Measurements from ENCODE around the gene C1QTNF8.

The C1QTNF8 gene

DNA sequence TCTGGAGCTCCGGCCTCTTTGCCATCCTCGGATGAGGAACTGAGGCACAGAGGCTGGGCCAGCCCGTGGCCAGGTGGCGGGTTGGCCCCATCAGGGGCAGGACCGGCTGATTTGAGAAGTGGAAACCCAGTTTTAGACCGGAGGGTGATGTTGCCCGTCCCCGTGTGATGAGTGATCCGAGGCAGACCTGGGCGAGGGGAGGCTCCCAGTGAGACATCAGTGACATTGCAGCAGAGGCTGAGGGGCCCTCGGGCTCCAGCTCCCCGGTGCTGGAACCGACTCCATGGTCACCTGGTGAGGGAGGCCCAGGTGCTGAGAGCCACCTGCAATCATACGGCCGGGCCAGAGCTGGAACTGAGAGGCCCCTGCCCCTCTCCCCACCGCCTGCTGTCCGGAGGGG is 30.0 kb upstream of the C1QTNF8 start:
- WGBS (ENCODE audit: insufficient coverage), result 65% methylated on average over 13 of the region's 17 CpGs
- ChIA-PET CTCF (no interaction called here), POLR2A (interaction anchor here (1.1 kb wide), 1 partner anchor 263 kb away, joined by 4 read pairs; no protein-coding TSS in a partner anchor)
- Histone ChIP-seq H3K4me3 (ENCODE audit: control insufficient read depth in 1 of 7, extremely low read depth in 1 of 7, insufficient read depth in 4 of 7, low read depth in 2 of 7, low read length in 6 of 7) (no peak overlapping the region), H3K36me3 (ENCODE audit: control insufficient read depth in 4 of 4, insufficient read depth in 4 of 4, low read length in 3 of 4) (no peaks in the 10 kb centered on the region), H3K27me3 (replicated peaks in 2 of 5; ENCODE audit: control insufficient read depth in 4 of 5, insufficient read depth in 5 of 5, low read length in 4 of 5) (peaks cover 0 to 37% (median 2%) of the 10 kb centered on the region in 5 experiments), H3K4me1 (ENCODE audit: control extremely low read depth in 1 of 4, control insufficient read depth in 4 of 4, insufficient read depth in 4 of 4, low read length in 3 of 4) (no peaks in the 10 kb centered on the region), H3K9me3 (ENCODE audit: control extremely low read depth in 1 of 5, control insufficient read depth in 4 of 5, insufficient read depth in 2 of 5, low read depth in 1 of 5, low read length in 4 of 5) (no peaks in the 10 kb centered on the region), H3K27ac (ENCODE audit: insufficient read depth in 1 of 2, low read depth in 1 of 2, low read length in 2 of 2, poor library complexity in 1 of 2, severe bottlenecking in 2 of 2) (no peak overlapping the region)
- no peak for DNase-seq

DNA sequence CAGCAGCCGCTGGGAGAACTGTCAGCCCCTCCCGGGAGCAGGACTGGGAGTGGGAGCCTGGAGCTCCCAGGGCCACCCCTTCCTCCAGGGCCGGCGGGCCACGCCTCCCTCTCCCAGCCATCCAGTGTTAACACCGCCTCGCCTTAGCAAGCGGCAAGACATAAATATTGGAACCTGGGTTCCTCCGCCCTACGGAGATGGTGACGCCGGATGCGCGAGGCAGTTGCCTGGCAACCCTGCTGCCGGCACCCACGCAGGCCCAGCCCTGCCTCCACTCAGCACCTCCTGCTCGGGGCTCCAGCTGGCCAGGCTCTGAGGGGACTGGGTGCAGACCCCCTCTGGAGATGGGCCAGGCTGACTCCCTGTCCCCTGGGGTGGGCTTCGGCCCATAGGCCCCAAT is 29.4 kb upstream of the C1QTNF8 start:
- Histone ChIP-seq H3K4me1 (ENCODE audit: control extremely low read depth in 1 of 4, control insufficient read depth in 4 of 4, insufficient read depth in 4 of 4, low read length in 3 of 4) (no peaks in the 10 kb centered on the region), H3K36me3 (ENCODE audit: control insufficient read depth in 4 of 4, insufficient read depth in 4 of 4, low read length in 3 of 4) (no peaks in the 10 kb centered on the region), H3K9me3 (ENCODE audit: control extremely low read depth in 1 of 5, control insufficient read depth in 4 of 5, insufficient read depth in 2 of 5, low read depth in 1 of 5, low read length in 4 of 5) (no peaks in the 10 kb centered on the region), H3K4me3 (ENCODE audit: control insufficient read depth in 1 of 7, extremely low read depth in 1 of 7, insufficient read depth in 4 of 7, low read depth in 2 of 7, low read length in 6 of 7) (no peak overlapping the region), H3K27me3 (replicated peaks in 2 of 5; ENCODE audit: control insufficient read depth in 4 of 5, insufficient read depth in 5 of 5, low read length in 4 of 5) (peaks cover 0 to 37% (median 2%) of the 10 kb centered on the region in 5 experiments), H3K27ac (ENCODE audit: insufficient read depth in 1 of 2, low read depth in 1 of 2, low read length in 2 of 2, poor library complexity in 1 of 2, severe bottlenecking in 2 of 2) (no peak overlapping the region)
- DNase-seq, result peak in 2 of 3 donors; percentile 3 to 4
- WGBS (ENCODE audit: insufficient coverage), result 49% methylated on average over 16 of the region's 18 CpGs
- POLR2A ChIA-PET, result interaction anchor here (1.1 kb wide), 1 partner anchor 264 kb away, joined by 4 read pairs; no protein-coding TSS in a partner anchor
- CTCF ChIA-PET, result no interaction called here

DNA sequence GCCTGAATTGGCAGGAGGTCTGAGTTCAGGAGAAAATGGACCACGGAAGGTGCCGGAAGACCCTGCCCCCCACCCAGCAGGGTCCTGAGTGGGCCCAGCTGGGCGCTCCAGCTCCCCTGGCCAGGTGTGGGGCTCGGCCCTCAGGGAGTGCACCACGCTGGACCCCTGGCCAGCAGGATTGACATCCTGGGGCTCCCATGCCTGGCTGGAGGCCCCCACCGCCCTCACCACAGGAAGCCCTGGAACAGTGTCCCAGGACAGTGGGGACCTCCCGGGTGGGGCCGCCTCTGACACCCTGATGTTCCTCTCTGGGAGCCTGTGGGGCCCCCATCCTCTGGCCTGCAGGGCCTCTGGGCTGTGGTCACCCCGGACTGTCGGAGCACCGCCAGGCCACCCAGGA is 28.8 kb upstream of the C1QTNF8 start:
- H3K4me1 ChIP-seq (ENCODE audit: control extremely low read depth in 1 of 4, control insufficient read depth in 4 of 4, insufficient read depth in 4 of 4, low read length in 3 of 4), result no peaks in the 10 kb centered on the region

DNA sequence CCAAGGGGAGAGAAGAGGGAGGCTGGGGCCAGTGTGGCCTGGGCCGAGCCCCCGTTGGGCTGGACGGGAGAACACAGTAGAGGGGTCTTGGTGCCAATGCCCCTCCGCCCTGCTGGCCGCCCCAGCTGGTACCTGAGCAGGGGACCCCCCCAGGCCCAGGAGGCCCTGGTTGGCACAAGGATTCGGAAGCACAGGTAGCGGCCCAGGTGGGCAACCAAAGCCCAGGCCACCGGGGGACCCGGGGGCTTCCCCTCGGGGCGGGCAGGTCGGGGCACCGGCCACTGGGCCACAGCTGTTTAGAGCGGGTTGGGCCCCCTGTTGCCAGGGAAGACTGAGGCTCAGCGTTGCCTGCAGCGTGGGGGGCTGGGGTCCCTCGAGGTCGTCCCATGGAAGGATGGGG is 28.2 kb upstream of the C1QTNF8 start:
- Histone ChIP-seq H3K4me1 (ENCODE audit: control extremely low read depth in 1 of 4, control insufficient read depth in 4 of 4, insufficient read depth in 4 of 4, low read length in 3 of 4) (no peaks in the 10 kb centered on the region), H3K36me3 (ENCODE audit: control insufficient read depth in 4 of 4, insufficient read depth in 4 of 4, low read length in 3 of 4) (no peaks in the 10 kb centered on the region), H3K9me3 (ENCODE audit: control extremely low read depth in 1 of 5, control insufficient read depth in 4 of 5, insufficient read depth in 2 of 5, low read depth in 1 of 5, low read length in 4 of 5) (no peaks in the 10 kb centered on the region), H3K4me3 (ENCODE audit: control insufficient read depth in 1 of 7, extremely low read depth in 1 of 7, insufficient read depth in 4 of 7, low read depth in 2 of 7, low read length in 6 of 7) (no peak overlapping the region), H3K27me3 (replicated peaks in 2 of 5; ENCODE audit: control insufficient read depth in 4 of 5, insufficient read depth in 5 of 5, low read length in 4 of 5) (peaks cover 0 to 45% (median 2%) of the 10 kb centered on the region in 5 experiments), H3K27ac (ENCODE audit: insufficient read depth in 1 of 2, low read depth in 1 of 2, low read length in 2 of 2, poor library complexity in 1 of 2, severe bottlenecking in 2 of 2) (no peak overlapping the region)
- no peak for DNase-seq
- WGBS (ENCODE audit: insufficient coverage), result 88% methylated on average over 18 of the region's 18 CpGs
- ChIA-PET CTCF (no interaction called here), POLR2A (no interaction called here)

More for the DNA sequence above, 28.8 kb upstream of the C1QTNF8 start:
- H3K9me3 ChIP-seq (ENCODE audit: control extremely low read depth in 1 of 5, control insufficient read depth in 4 of 5, insufficient read depth in 2 of 5, low read depth in 1 of 5, low read length in 4 of 5), result no peaks in the 10 kb centered on the region
- no peaks in the 10 kb centered on the region for H3K36me3 ChIP-seq (ENCODE audit: control insufficient read depth in 4 of 4, insufficient read depth in 4 of 4, low read length in 3 of 4)
- POLR2A ChIA-PET, result no interaction called here
- H3K27ac ChIP-seq (ENCODE audit: insufficient read depth in 1 of 2, low read depth in 1 of 2, low read length in 2 of 2, poor library complexity in 1 of 2, severe bottlenecking in 2 of 2), result no peak overlapping the region
- H3K27me3 ChIP-seq (replicated peaks in 2 of 5; ENCODE audit: control insufficient read depth in 4 of 5, insufficient read depth in 5 of 5, low read length in 4 of 5), result peaks cover 0 to 40% (median 2%) of the 10 kb centered on the region in 5 experiments
- DNase-seq, result no peak
- CTCF ChIA-PET, result no interaction called here
- 89% methylated on average over 8 of the region's 11 CpGs for WGBS (ENCODE audit: insufficient coverage)
- H3K4me3 ChIP-seq (ENCODE audit: control insufficient read depth in 1 of 7, extremely low read depth in 1 of 7, insufficient read depth in 4 of 7, low read depth in 2 of 7, low read length in 6 of 7), result no peak overlapping the region

DNA sequence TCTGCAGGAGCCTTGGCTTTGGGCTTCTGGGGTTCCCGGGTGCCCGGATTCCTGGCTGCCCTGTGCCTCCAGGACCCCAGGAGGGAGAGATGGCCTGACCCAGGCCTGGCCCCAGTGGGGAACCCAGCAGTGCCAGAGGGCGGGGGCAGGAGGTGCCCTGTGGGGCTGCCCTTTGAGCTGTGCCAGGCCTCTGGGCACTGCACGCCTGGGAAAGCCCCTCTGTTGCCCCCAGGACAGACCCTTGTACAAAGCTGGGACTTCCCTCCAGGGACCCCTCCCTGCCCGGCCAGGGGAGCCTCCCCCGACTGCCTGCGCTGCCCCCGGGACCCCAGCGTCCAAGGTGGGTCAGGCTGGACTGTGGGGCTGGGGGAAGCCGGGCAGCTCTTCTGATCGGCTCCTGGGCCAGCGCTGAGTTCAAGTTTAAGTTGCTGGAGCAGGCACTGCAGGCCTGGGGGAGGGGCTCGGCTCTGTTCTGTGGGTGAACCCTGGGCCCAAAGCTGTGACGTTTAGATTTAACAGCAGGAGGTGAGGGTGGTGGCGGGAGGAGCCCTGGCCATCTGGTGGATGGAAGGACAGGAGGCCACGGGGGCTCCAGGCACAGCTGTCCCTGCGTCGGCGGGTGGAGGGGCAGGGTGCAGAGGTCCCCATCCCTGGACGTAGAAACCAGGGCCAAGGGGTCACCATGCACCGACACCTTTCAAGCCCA is 27.6 kb upstream of the C1QTNF8 start:
- H3K9me3 ChIP-seq (ENCODE audit: control extremely low read depth in 1 of 5, control insufficient read depth in 4 of 5, insufficient read depth in 2 of 5, low read depth in 1 of 5, low read length in 4 of 5), result no peaks in the 10 kb centered on the region
- ChIA-PET CTCF (no interaction called here), POLR2A (no interaction called here)
- H3K36me3 ChIP-seq (ENCODE audit: control insufficient read depth in 4 of 4, insufficient read depth in 4 of 4, low read length in 3 of 4), result no peaks in the 10 kb centered on the region
- H3K27ac ChIP-seq (ENCODE audit: insufficient read depth in 1 of 2, low read depth in 1 of 2, low read length in 2 of 2, poor library complexity in 1 of 2, severe bottlenecking in 2 of 2), result no peak overlapping the region
- peaks cover 0 to 51% (median 2%) of the 10 kb centered on the region in 5 experiments for H3K27me3 ChIP-seq (replicated peaks in 2 of 5; ENCODE audit: control insufficient read depth in 4 of 5, insufficient read depth in 5 of 5, low read length in 4 of 5)
- H3K4me1 ChIP-seq (ENCODE audit: control extremely low read depth in 1 of 4, control insufficient read depth in 4 of 4, insufficient read depth in 4 of 4, low read length in 3 of 4), result no peaks in the 10 kb centered on the region
- H3K4me3 ChIP-seq (ENCODE audit: control insufficient read depth in 1 of 7, extremely low read depth in 1 of 7, insufficient read depth in 4 of 7, low read depth in 2 of 7, low read length in 6 of 7), result no peak overlapping the region
- no peak for DNase-seq
- 76% methylated on average over 18 of the region's 21 CpGs for WGBS (ENCODE audit: insufficient coverage)

DNA sequence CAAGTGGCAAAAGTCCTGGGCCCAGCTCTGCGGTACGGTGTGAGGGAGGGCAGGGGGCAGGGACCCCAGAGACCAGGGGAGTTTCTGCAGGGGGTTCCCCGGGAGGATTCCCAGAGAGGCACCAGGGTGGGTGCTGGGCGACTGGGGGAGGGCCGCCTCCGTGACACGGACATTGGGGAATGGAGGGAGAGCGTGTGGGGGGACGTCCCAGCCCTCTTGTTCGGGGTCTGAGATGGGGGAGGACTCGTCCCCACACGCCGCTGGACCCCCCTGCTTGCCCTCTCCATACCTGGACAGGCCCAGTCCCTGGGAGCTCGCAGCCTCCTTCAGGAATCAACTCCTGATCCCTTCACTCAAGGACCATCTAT is 26.3 kb upstream of the C1QTNF8 start:
- CTCF ChIA-PET, result no interaction called here
- no peak overlapping the region for H3K27ac ChIP-seq (ENCODE audit: insufficient read depth in 1 of 2, low read depth in 1 of 2, low read length in 2 of 2, poor library complexity in 1 of 2, severe bottlenecking in 2 of 2)
- peaks cover 0 to 50% (median 2%) of the 10 kb centered on the region in 5 experiments for H3K27me3 ChIP-seq (replicated peaks in 2 of 5; ENCODE audit: control insufficient read depth in 4 of 5, insufficient read depth in 5 of 5, low read length in 4 of 5)
- POLR2A ChIA-PET, result no interaction called here
- no peaks in the 10 kb centered on the region for H3K36me3 ChIP-seq (ENCODE audit: control insufficient read depth in 4 of 4, insufficient read depth in 4 of 4, low read length in 3 of 4)
- no peaks in the 10 kb centered on the region for H3K9me3 ChIP-seq (ENCODE audit: control extremely low read depth in 1 of 5, control insufficient read depth in 4 of 5, insufficient read depth in 2 of 5, low read depth in 1 of 5, low read length in 4 of 5)
- no peaks in the 10 kb centered on the region for H3K4me1 ChIP-seq (ENCODE audit: control extremely low read depth in 1 of 4, control insufficient read depth in 4 of 4, insufficient read depth in 4 of 4, low read length in 3 of 4)
- DNase-seq, result no peak
- H3K4me3 ChIP-seq (ENCODE audit: control insufficient read depth in 1 of 7, extremely low read depth in 1 of 7, insufficient read depth in 4 of 7, low read depth in 2 of 7, low read length in 6 of 7), result no peak overlapping the region
- WGBS (ENCODE audit: insufficient coverage), result 96% methylated on average over 6 of the region's 14 CpGs

DNA sequence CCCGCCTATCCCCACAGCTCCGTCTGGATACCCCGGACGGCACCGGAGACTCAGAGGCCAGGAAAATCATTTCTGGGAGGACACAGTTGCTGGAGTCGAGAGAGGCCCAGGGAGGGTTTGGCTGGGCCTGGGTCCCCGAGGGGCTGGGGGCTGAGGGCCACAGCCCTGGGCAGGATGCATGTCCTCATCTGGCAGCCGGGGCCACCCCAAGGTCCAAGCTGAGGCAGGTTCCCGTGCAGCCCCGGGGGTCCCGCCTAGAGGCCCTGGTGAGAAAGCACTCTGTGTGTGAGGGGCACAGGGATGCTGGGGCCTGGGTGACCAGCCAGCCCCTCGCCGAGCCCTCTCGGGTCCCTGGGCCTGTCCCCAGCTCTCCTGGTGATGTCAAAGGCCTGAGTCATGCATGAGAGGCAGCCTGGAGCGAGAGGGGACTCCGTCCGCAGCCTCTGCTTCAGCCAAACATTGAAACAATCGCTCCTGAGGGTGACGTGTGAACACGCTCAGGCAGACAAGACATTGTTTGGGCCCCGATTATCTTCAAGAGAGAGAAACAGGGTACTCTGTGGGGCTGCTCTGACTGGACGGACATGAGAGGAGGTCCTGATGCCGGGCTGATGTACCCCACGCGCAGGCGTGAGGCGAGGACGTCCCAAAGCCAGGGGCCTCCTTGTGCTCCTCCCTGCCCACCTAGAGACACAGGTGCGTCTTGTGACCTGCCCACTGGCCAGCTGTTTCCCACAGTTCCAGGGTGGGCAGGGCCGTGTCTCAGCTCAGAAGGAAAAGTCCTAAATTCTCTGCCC is 25.8 kb upstream of the C1QTNF8 start:
- POLR2A ChIA-PET, result no interaction called here
- DNase-seq, result no peak
- H3K27ac ChIP-seq (ENCODE audit: insufficient read depth in 1 of 2, low read depth in 1 of 2, low read length in 2 of 2, poor library complexity in 1 of 2, severe bottlenecking in 2 of 2), result no peak overlapping the region
- H3K36me3 ChIP-seq (ENCODE audit: control insufficient read depth in 4 of 4, insufficient read depth in 4 of 4, low read length in 3 of 4), result no peaks in the 10 kb centered on the region
- H3K4me1 ChIP-seq (ENCODE audit: control extremely low read depth in 1 of 4, control insufficient read depth in 4 of 4, insufficient read depth in 4 of 4, low read length in 3 of 4), result no peaks in the 10 kb centered on the region
- 85% methylated on average over 29 of the region's 30 CpGs for WGBS (ENCODE audit: insufficient coverage)
- no peaks in the 10 kb centered on the region for H3K9me3 ChIP-seq (ENCODE audit: control extremely low read depth in 1 of 5, control insufficient read depth in 4 of 5, insufficient read depth in 2 of 5, low read depth in 1 of 5, low read length in 4 of 5)
- CTCF ChIA-PET, result no interaction called here
- peaks cover 0 to 44% (median 2%) of the 10 kb centered on the region in 5 experiments for H3K27me3 ChIP-seq (replicated peaks in 2 of 5; ENCODE audit: control insufficient read depth in 4 of 5, insufficient read depth in 5 of 5, low read length in 4 of 5)
- no peak overlapping the region for H3K4me3 ChIP-seq (ENCODE audit: control insufficient read depth in 1 of 7, extremely low read depth in 1 of 7, insufficient read depth in 4 of 7, low read depth in 2 of 7, low read length in 6 of 7)
